ENCODE measurements around the gene POLR1A.

- TF ChIP-seq CTCF (IDR thresholded peaks at IDR 0.05) (no peak), ZFX (IDR thresholded peaks at IDR 0.05; ENCODE audit: borderline replicate concordance) (no peak)
Observed at GRCh38 chr2:86002375-86002774, 103.3 kb downstream of the POLR1A start.

Measured in 22Rv1 (cell line).